BE2C (cell line): Measurements from ENCODE around the gene TIMM22.

ENCODE experiments used
- DNase-seq: peaks from one replicate; pipeline ENCODE4 v3.0.0-alpha.2; 2020
- H3K27me3 ChIP-seq: fragments of 250-450 bp; sonication (Bioruptor Pico); 2 replicates; pipeline ENCODE4 v1.5.1; 2020; ENCODE audit warnings: mild to moderate bottlenecking
- H3K36me3 ChIP-seq: fragments of 250-450 bp; sonication (Bioruptor Pico); 2 replicates; pipeline ENCODE4 v1.5.1; 2020; ENCODE audit warnings: mild to moderate bottlenecking
- H3K4me1 ChIP-seq: fragments of 250-450 bp; sonication (Bioruptor Pico); 2 replicates; pipeline ENCODE4 v1.5.1; 2020
- H3K4me3 ChIP-seq: 2 replicates; pipeline ENCODE4 v1.5.1; 2011; ENCODE audit warnings: low read depth, low read length
- H3K9me3 ChIP-seq: fragments of 250-450 bp; sonication (Bioruptor Pico); 2 replicates; pipeline ENCODE4 v1.5.1; 2020
- TF ChIP-seq, protein P1 (sequence below): IDR thresholded peaks from 2 replicates; pipeline ENCODE4 v1.5.1; 2012; ENCODE audit warnings: mild to moderate bottlenecking, low read depth, low read length

The TIMM22 gene

DNA sequence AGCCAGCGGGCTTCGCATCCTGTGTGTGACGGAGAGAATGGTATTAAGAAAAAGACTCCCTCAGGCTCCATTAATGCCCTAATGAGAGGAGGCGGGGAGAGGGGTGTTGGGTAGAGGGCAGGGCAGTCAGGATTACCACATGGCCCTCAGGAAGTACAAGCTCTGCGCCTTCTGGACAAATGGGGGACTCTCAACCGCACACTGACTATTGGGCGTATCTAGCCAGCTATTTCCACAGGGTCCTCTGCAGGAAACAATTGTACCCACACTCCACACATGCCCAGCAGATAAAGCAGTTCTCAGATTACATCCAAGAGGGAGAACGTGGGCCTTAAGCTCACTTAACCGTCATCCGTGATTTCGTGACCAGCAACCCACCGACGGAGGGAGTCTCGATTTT lies 32.1 kb upstream of the TIMM22 start:
- Histone ChIP-seq H3K4me3 (no peak overlapping the region), H3K9me3 (no peaks in the 10 kb centered on the region), H3K4me1 (no peaks in the 10 kb centered on the region), H3K36me3 (no peaks in the 10 kb centered on the region), H3K27me3 (peaks cover 49% of the 10 kb centered on the region)
- TF ChIP-seq, protein P1, sequence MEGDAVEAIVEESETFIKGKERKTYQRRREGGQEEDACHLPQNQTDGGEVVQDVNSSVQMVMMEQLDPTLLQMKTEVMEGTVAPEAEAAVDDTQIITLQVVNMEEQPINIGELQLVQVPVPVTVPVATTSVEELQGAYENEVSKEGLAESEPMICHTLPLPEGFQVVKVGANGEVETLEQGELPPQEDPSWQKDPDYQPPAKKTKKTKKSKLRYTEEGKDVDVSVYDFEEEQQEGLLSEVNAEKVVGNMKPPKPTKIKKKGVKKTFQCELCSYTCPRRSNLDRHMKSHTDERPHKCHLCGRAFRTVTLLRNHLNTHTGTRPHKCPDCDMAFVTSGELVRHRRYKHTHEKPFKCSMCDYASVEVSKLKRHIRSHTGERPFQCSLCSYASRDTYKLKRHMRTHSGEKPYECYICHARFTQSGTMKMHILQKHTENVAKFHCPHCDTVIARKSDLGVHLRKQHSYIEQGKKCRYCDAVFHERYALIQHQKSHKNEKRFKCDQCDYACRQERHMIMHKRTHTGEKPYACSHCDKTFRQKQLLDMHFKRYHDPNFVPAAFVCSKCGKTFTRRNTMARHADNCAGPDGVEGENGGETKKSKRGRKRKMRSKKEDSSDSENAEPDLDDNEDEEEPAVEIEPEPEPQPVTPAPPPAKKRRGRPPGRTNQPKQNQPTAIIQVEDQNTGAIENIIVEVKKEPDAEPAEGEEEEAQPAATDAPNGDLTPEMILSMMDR = no peak
- no peak for DNase-seq

DNA sequence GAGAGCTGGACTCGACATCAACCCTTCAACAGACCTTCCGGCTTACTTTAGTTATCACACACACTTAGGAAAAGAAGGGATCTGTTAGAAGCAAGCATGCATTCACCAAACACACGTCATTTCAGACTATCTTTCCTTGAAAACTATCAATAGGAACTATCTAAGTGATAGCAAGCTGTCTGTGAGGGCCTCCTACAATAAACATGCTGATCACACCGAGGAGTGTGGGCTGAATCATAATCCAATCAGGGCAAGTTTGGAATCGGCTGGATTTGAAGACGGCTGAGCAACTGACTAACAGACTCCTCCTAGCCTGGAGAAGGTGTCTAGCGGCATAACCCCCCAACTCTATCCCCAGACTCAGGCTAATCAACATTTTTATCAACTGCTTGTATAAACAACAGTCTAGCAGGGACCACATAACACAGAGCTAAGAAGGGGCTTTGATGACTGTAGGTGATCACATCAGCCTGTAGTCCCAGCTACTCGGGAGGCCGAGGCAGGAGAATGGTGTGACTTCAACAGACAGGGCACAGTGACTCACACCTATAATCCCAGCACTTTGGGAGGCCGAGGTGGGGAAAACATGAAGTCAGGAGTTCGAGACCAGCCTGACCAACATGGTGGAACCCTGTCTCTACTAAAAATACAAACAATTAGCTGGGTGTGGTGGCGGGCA lies 31.5 kb upstream of the TIMM22 start:
- Histone ChIP-seq H3K36me3 (no peaks in the 10 kb centered on the region), H3K9me3 (no peaks in the 10 kb centered on the region), H3K4me3 (no peak overlapping the region), H3K4me1 (no peaks in the 10 kb centered on the region), H3K27me3 (peaks cover 54% of the 10 kb centered on the region)
- DNase-seq = no peak
- TF ChIP-seq, protein P1 = no peak

DNA sequence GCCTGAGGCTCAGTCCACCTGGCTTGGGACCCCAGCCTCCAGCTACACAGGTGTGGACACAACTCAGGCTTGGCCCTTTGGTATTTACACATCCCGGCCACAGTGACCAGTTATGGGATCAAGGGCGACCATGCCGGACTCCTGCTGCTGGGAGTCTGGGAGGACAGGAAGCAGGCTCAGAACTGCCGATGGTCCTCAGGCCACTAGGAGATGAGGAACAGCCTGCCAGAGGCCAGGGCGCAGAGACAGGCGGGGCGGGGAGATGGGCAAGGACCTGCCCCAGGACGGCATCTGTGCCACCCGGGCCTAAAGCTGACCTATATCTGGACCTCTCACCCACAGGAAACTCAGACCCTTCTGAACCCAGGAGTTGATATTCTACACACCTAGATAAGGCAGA lies 29.8 kb upstream of the TIMM22 start:
- no peak for DNase-seq
- Histone ChIP-seq H3K4me1 (no peaks in the 10 kb centered on the region), H3K4me3 (no peak overlapping the region), H3K9me3 (no peaks in the 10 kb centered on the region), H3K36me3 (no peaks in the 10 kb centered on the region), H3K27me3 (peaks cover 66% of the 10 kb centered on the region)
- TF ChIP-seq, protein P1 = no peak

DNA sequence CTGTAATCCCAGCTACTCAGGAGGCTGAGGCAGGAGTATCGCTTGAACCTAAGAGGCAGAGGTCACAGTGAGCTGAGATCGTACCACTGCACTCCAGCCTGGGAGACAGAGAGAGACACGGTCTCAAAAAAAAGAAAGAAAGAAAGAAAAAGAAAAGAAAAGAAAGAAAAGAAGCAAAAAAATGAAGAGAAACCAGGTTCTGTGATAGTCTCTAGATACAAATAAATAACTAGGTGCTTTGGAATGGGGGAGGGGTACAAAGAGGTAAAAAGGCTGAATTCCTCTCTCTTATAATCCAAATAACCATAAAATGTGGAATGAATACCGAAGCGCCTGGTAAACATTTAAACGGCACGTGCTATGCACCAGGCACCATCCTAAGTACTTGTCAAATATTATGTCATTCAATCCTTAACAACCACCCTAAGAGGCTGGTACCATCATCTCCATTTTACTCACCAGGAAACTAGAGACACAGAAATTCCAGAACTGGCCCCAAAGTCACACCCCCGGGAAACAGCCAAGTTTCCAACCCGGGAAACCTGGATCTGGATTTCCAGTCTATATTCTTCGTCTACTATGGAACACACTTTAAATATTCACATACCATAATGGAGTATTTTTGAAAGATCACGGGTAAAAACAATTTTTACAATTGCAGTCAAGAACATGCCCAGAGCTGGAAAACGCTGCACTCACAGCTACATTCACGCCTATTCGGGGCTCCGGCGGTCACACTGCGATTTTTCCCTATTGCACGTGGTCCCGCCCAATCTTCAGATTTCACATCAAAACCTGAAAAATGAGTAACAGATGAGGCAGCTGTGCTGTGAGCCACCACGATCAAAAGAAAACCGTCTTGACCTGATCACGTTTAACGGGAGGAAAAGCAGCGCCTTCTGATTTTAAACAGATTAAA lies 27.9 kb upstream of the TIMM22 start:
- H3K4me1 ChIP-seq = no peaks in the 10 kb centered on the region
- no peaks in the 10 kb centered on the region for H3K36me3 ChIP-seq
- TF ChIP-seq, protein P1 = no peak
- H3K4me3 ChIP-seq = no peak overlapping the region
- H3K27me3 ChIP-seq = peaks cover 71% of the 10 kb centered on the region
- no peak for DNase-seq
- H3K9me3 ChIP-seq = no peaks in the 10 kb centered on the region

DNA sequence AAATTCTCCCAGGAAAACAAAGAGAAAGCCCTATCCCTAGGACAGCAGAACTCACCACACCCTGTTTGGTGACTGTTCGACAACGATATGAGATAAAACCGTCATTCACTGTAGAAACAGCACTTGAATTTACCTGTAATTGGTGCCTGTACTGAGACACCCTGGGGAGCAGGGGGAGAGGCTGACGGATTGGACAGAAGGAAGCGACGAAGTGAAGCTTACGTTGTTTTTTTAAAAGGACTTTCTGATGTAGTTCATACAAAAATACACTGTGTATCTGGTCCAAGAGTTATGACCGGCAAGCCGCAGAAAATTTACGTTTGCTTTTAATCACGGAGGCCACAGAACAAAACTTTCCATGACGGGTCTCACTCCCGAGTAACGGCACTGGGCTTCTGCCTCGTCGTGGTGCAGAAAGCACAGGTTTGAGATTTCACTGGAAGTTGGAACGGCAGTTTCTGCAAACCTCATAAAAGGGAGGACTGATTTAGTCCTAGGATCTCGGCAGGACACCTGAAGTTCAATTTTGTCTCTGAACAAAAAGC lies 27.0 kb upstream of the TIMM22 start:
- Histone ChIP-seq H3K4me3 (no peak overlapping the region), H3K4me1 (no peaks in the 10 kb centered on the region), H3K9me3 (no peaks in the 10 kb centered on the region), H3K36me3 (no peaks in the 10 kb centered on the region), H3K27me3 (peaks cover 66% of the 10 kb centered on the region)
- no peak for DNase-seq
- TF ChIP-seq, protein P1 = no peak
